Small intestine (tissue), 7 donors: ENCODE measurements around the gene ETV4. TPM values are rescaled to one million over a fixed set of nuclear protein-coding genes. Genes with fewer than 3 reads are reported as not detected.

ENCODE experiments used
- DNase-seq, 2 donors: peaks; one replicate each; pipeline versions ENCODE4 v3.0.0 to v3.0.0-alpha.2; 2013
- FAIRE-seq: peaks from 2 replicates; lab custom pipeline; 2012; peaks lifted over from hg19 to GRCh38; lab: Jason Lieb, UNC
- H3K27ac ChIP-seq, 3 donors: one replicate each; pipeline ENCODE4 v1.5.1; 2013; ENCODE audit warnings: low read length in 2 of 3, mild to moderate bottlenecking in 2 of 3, control low read depth in 1 of 3, inconsistent platforms in 1 of 3, low read depth in 1 of 3, moderate library complexity in 1 of 3
- H3K27me3 ChIP-seq, 3 donors: one replicate each; pipeline ENCODE4 v1.6.1; 2013; ENCODE audit warnings: low read length in 3 of 3, inconsistent platforms in 1 of 3; ENCODE audit not compliant: control insufficient read depth in 3 of 3, insufficient read depth in 3 of 3
- H3K36me3 ChIP-seq, 3 donors: one replicate each; pipeline ENCODE4 v1.6.1; 2013; ENCODE audit warnings: low read length in 3 of 3, inconsistent platforms in 1 of 3, low read depth in 1 of 3, mild to moderate bottlenecking in 1 of 3, moderate library complexity in 1 of 3; ENCODE audit not compliant: control insufficient read depth in 3 of 3, insufficient read depth in 2 of 3
- H3K4me1 ChIP-seq, 3 donors: one replicate each; pipeline ENCODE4 v1.6.1; 2013; ENCODE audit warnings: low read length in 2 of 3, inconsistent platforms in 1 of 3, low read depth in 1 of 3, mild to moderate bottlenecking in 1 of 3, moderate library complexity in 1 of 3; ENCODE audit not compliant: control insufficient read depth in 3 of 3, insufficient read depth in 2 of 3
- H3K4me3 ChIP-seq, 3 donors: one replicate each; pipeline ENCODE4 v1.5.1; 2013; ENCODE audit warnings: low read length in 3 of 3, control low read depth in 1 of 3, inconsistent platforms in 1 of 3, low read depth in 1 of 3, mild to moderate bottlenecking in 1 of 3, moderate library complexity in 1 of 3
- H3K9me3 ChIP-seq, 2 donors: one replicate each; pipeline ENCODE4 v1.6.1; 2013; ENCODE audit warnings: low read depth in 1 of 2, low read length in 1 of 2; ENCODE audit not compliant: control insufficient read depth in 2 of 2, insufficient read depth in 1 of 2
- WGBS, 3 donors: extraction: QIAGEN DNeasy Blood & Tissue Kit; methylation state at CpG; one replicate each; pipeline ENCODE4 v1.1.7; 2013; 5-methylcytosine and 5-hydroxymethylcytosine counted together
- polyA plus RNA-seq, 4 donors: library from polyadenylated mRNA; stranded (reverse) in 3 of 4; unstranded in 1 of 4; fragments of 200-250 nt in 3 of 4; fragments of 120-200 nt in 1 of 4; gene quantifications; one replicate each; pipeline versions ENCODE4 v1.2.1 to v1.2.3, GENCODE V29; 2013
- donor health status: healthy with polysubstance abuse.
- donor health status: control.
- donor health status: control.
- donor health status: Bipolar disorder and iron deficiency.
- donor health status: healthy.

ETV4 gene
- polyA plus RNA-seq, 4 donors = 1.3 to 16.4 (median 4.5) TPM

DNA sequence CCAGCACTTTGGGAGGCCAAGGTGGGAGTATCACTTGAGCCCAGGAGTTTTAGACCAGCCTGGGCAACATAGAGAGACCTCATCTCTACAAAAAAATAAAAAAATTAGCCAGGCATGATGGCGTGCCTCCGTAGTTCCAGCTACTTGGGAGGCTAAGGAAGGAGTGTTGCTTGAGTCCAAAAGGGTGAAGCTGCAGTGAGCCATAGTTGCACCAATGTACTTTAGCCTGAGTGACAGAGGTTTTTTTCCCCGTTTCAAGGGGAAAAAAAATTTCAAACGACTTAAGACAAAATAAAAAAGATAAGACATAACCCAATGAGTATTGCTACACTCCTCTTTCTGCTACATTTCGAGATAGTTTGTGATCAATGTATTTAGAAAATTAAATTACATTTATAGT lies 55.5 kb downstream of the ETV4 start:
- H3K9me3 ChIP-seq = no peaks in the 10 kb centered on the region
- peaks cover 0 to 3% (median 0%) of the 10 kb centered on the region in 3 donors for H3K4me1 ChIP-seq
- DNase-seq = peak; percentile 62 to 64
- FAIRE-seq = no peak
- no peak overlapping the region for H3K4me3 ChIP-seq
- WGBS, 3 donors = 31 to 68% (median 49%) methylated on average over 5 of the region's 5 CpGs
- H3K36me3 ChIP-seq = peaks cover 23 to 40% (median 29%) of the 10 kb centered on the region in 3 donors
- H3K27ac ChIP-seq = peak overlapping the region in 2 of 3 donors; percentile 12 to 15
- H3K27me3 ChIP-seq = no peaks in the 10 kb centered on the region

- Histone ChIP-seq H3K4me1 (peaks cover 3 to 29% (median 10%) of the 10 kb centered on the region in 3 donors), H3K36me3 (no peaks in the 10 kb centered on the region), H3K9me3 (no peaks in the 10 kb centered on the region), H3K27ac (peak within 1 kb of the TSS; percentile 70 to 89 (median 79)), H3K27me3 (no peaks in the 10 kb centered on the region), H3K4me3 (peak within 1 kb of the TSS; percentile 65 to 84 (median 67))
- WGBS, 3 donors = 0 to 1% (median 0%) methylated on average over 51 of the region's 51 CpGs
- DNase-seq (peak; percentile 98 to 100), FAIRE-seq (peak; percentile 62)
Observed at GRCh38 chr17:43483674-43484551, 62.2 kb downstream of the ETV4 start, which contains the start of gene DHX8. Gene DHX8, plus strand, starts transcription at chr17:43483975. Its CDS starts 63 bp downstream, at chr17:43484038.

DNA sequence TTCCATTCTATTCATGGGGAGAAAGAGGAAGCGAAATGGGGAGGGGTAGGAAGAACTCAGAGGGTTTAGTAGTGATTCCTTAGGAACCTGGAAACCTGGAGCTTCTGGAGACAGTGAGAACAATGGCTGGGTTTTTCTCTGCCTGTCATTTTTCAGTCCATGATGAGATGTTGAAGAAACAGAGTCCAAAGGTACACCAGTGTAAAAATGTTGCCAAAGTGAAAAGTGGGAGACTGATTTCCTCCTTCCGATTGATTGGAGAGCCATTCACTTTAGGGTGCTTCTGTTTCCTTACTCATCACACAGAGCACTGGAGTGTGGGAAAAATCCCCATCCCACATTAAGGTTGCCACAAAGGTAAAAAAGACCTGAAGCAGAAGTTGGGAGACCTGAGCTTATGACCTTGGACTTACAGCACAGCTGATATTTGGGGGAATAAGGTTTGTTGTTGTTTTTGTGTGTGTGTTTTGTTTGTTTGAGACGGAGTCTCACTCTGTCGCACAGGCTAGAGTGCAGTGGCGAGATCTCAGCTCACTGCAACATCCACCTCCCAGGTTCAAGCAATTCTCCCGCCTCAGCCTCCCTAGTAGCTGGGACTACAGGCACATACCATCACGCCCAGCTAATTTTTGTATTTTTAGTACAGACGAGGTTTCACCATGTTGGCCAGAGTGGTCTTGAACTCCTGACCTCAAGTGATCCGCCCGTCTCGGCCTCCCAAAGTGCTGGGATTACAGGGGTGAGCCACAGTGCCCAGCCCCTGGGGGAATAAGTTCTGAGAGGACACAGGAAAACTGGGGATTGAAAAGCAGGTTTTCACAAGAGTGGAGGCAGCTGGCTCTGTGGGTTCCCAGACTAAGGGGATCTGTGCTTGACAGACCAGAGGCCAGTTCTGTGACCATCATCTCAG lies 63.8 kb downstream of the ETV4 start:
- no peak overlapping the region for H3K4me3 ChIP-seq
- H3K36me3 ChIP-seq = no peaks in the 10 kb centered on the region
- peak overlapping the region in 2 of 3 donors; percentile 31 to 89 for H3K27ac ChIP-seq
- peak; percentile 34 to 59 for DNase-seq
- H3K9me3 ChIP-seq = no peaks in the 10 kb centered on the region
- WGBS, 3 donors = 66 to 79% (median 74%) methylated on average over 11 of the region's 11 CpGs
- peaks cover 3 to 42% (median 10%) of the 10 kb centered on the region in 3 donors for H3K4me1 ChIP-seq
- no peaks in the 10 kb centered on the region for H3K27me3 ChIP-seq
- no peak for FAIRE-seq

DNA sequence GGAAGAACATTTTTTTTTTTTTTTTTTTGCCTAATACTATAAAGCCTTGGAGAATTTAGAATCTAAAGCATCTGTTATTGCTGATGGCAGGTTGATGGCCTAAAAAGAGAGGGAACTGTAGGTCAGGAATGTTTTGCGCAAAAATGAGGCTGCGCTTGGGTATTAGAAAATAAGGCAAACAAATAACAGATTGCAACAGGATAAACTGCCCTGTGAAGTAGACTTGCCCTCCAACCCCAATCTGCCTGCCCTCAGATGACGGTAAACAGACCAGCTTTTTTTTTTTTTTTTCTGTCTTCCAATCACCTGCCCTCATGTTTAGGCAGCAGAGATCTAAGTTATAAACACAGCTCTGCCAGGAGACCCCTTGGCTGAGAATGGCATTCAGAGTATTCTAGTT lies 66.2 kb downstream of the ETV4 start:
- WGBS, 3 donors = 85 to 88% (median 86%) methylated on average over 3 of the region's 3 CpGs
- no peak overlapping the region for H3K27ac ChIP-seq
- no peak for DNase-seq
- H3K9me3 ChIP-seq = no peaks in the 10 kb centered on the region
- H3K4me3 ChIP-seq = no peak overlapping the region
- peaks cover under 1 to 55% (median 4%) of the 10 kb centered on the region in 3 donors for H3K4me1 ChIP-seq
- H3K36me3 ChIP-seq = no peaks in the 10 kb centered on the region
- no peaks in the 10 kb centered on the region for H3K27me3 ChIP-seq
- FAIRE-seq = no peak

Other genes with a start within 250 kb of the ETV4 start
- gene ARL4D, start 147.3 kb downstream of the ETV4 start, polyA plus RNA-seq = 10 to 100 TPM in 1 of 4 donors, 1 to 10 TPM in 2, under 1 TPM in 1; 0.45 to 10.1 (median 2.6) TPM
- 10 to 100 TPM; 21.6 to 33.8 (median 27.4) TPM for gene DHX8, start 62.4 kb downstream of the ETV4 start, polyA plus RNA-seq
- 1 to 10 TPM in 2 of 4 donors, not detected in 2; 2.6 to 7.1 TPM for gene MEOX1, start 115.6 kb upstream of the ETV4 start, polyA plus RNA-seq
- gene SOST, start 212.5 kb upstream of the ETV4 start, polyA plus RNA-seq = under 1 TPM in 1 of 4 donors, not detected in 3; 0.04 TPM
- gene DUSP3, start 232.6 kb upstream of the ETV4 start, polyA plus RNA-seq = 10 to 100 TPM; 31.1 to 88.6 (median 72.2) TPM
- under 1 TPM in 1 of 4 donors, not detected in 3; 0.03 TPM for gene CFAP97D1, start 234.1 kb upstream of the ETV4 start, polyA plus RNA-seq